Neural cell (in vitro differentiated cells): ENCODE results near the gene ICA1.

ENCODE experiments used
- CTCF ChIP-seq: fragments of 450-650 bp; IDR thresholded peaks from 2 replicates; pipeline ENCODE4 v1.5.1; 2014; ENCODE audit warnings: antibody characterized with exemption, mild to moderate bottlenecking, moderate library complexity; ENCODE audit not compliant: poor library complexity, severe bottlenecking
- EP300 ChIP-seq: fragments of 450-650 bp; conservative IDR thresholded peaks from 2 replicates; pipeline ENCODE4 v1.6.1; 2014; ENCODE audit warnings: antibody characterized with exemption, mild to moderate bottlenecking, moderate library complexity; ENCODE audit not compliant: poor library complexity, severe bottlenecking
- EZH2 ChIP-seq: fragments of 200-600, 300-800 bp; shearing (Covaris generic), sonication (generic); IDR thresholded peaks from 2 replicates; pipeline ENCODE4 v1.6.1; 2014; ENCODE audit warnings: antibody characterized with exemption, low read length, borderline replicate concordance, mild to moderate bottlenecking; ENCODE audit not compliant: insufficient read depth, poor library complexity, severe bottlenecking
- MXI1 ChIP-seq: fragments of 450-650 bp; conservative IDR thresholded peaks from 2 replicates; pipeline ENCODE4 v1.6.1; 2014; ENCODE audit warnings: antibody characterized with exemption, mild to moderate bottlenecking; ENCODE audit not compliant: poor library complexity, severe bottlenecking
- POLR2AphosphoS5 ChIP-seq: IDR thresholded peaks from 2 replicates; pipeline ENCODE4 v1.6.1; 2012
- RAD21 ChIP-seq: fragments of 450-650 bp; conservative IDR thresholded peaks from 2 replicates; pipeline ENCODE4 v1.6.1; 2014; ENCODE audit warnings: antibody characterized with exemption, mild to moderate bottlenecking, moderate library complexity
- SMC3 ChIP-seq: fragments of 450-650 bp; conservative IDR thresholded peaks from 2 replicates; pipeline ENCODE4 v1.6.1; 2014; ENCODE audit warnings: antibody characterized with exemption, mild to moderate bottlenecking, moderate library complexity; ENCODE audit not compliant: poor library complexity
- TAF1 ChIP-seq: IDR thresholded peaks from 2 replicates; pipeline ENCODE4 v1.6.1; 2012; ENCODE audit warnings: low read depth
- TF ChIP-seq, protein P1 (sequence below): IDR thresholded peaks from 2 replicates; pipeline ENCODE4 v1.6.1; 2012; ENCODE audit warnings: borderline replicate concordance

DNA sequence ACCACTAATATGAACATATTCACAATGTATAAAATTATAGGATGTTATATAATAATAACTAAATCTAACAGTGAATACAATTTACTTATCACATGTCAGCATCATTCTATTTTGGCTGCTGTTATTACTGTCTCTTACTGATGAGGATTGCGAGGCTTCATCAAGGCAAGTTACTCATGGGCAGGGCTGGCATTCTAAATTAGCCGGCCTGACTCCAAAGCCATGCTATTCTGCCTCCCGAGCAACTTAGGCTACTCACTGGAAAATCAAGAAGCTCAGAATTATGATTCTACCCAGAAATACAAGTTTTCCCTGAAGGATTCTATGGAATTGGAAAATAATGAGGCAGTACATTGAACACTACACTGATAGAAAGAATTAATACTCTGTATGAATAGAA, 101.7 kb downstream of the ICA1 start:
- TF ChIP-seq CTCF, result no peak
- no peak for TF ChIP-seq EZH2
- no peak for TF ChIP-seq EP300
- TF ChIP-seq SMC3, result no peak
- no peak for TF ChIP-seq POLR2AphosphoS5
- TF ChIP-seq MXI1, result no peak
- TF ChIP-seq, protein P1, sequence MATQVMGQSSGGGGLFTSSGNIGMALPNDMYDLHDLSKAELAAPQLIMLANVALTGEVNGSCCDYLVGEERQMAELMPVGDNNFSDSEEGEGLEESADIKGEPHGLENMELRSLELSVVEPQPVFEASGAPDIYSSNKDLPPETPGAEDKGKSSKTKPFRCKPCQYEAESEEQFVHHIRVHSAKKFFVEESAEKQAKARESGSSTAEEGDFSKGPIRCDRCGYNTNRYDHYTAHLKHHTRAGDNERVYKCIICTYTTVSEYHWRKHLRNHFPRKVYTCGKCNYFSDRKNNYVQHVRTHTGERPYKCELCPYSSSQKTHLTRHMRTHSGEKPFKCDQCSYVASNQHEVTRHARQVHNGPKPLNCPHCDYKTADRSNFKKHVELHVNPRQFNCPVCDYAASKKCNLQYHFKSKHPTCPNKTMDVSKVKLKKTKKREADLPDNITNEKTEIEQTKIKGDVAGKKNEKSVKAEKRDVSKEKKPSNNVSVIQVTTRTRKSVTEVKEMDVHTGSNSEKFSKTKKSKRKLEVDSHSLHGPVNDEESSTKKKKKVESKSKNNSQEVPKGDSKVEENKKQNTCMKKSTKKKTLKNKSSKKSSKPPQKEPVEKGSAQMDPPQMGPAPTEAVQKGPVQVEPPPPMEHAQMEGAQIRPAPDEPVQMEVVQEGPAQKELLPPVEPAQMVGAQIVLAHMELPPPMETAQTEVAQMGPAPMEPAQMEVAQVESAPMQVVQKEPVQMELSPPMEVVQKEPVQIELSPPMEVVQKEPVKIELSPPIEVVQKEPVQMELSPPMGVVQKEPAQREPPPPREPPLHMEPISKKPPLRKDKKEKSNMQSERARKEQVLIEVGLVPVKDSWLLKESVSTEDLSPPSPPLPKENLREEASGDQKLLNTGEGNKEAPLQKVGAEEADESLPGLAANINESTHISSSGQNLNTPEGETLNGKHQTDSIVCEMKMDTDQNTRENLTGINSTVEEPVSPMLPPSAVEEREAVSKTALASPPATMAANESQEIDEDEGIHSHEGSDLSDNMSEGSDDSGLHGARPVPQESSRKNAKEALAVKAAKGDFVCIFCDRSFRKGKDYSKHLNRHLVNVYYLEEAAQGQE, result no peak
- no peak for TF ChIP-seq RAD21
- TF ChIP-seq TAF1, result no peak
